Renal cortical epithelial cell (primary cell): ENCODE data around the gene CDH23. TPM values are rescaled to one million over a fixed set of nuclear protein-coding genes. Genes with fewer than 3 reads are reported as not detected.

Experiments used
- DNase-seq: peaks from one replicate; pipeline ENCODE4 v3.0.0-alpha.2; 2011; ENCODE audit warnings: low read depth
- total RNA-seq: library from RNA; depleted of rRNA; stranded (reverse); fragments of >200 nt; gene quantifications from 2 replicates; pipeline ENCODE4 v1.2.3, GENCODE V29; 2014

Gene CDH23
- total RNA-seq, 1 donor from 2014 or later, result not detected

GRCh38 chr10:71423250-71423649, 26.5 kb downstream of the CDH23 start:
- DNase-seq, result no peak

GRCh38 chr10:71423901-71424300, 27.2 kb downstream of the CDH23 start:
- DNase-seq, result no peak

- DNase-seq, result no peak
Observed at GRCh38 chr10:71424496-71425194, 27.9 kb downstream of the CDH23 start.

GRCh38 chr10:71426058-71426605, 29.4 kb downstream of the CDH23 start:
- DNase-seq, result no peak

GRCh38 chr10:71427246-71427645, 30.5 kb downstream of the CDH23 start:
- DNase-seq, result no peak

GRCh38 chr10:71429304-71429703, 32.6 kb downstream of the CDH23 start:
- no peak for DNase-seq

- DNase-seq, result no peak
Observed at GRCh38 chr10:71429929-71430328, 33.2 kb downstream of the CDH23 start.

- DNase-seq, result no peak
Observed at GRCh38 chr10:71431239-71432100, 34.8 kb downstream of the CDH23 start.

GRCh38 chr10:71432101-71432905, 35.6 kb downstream of the CDH23 start:
- DNase-seq, result no peak

GRCh38 chr10:71432956-71433767, 36.4 kb downstream of the CDH23 start:
- no peak for DNase-seq

- no peak for DNase-seq
Observed at GRCh38 chr10:71433768-71434744, 37.3 kb downstream of the CDH23 start.

- DNase-seq, result no peak
Observed at GRCh38 chr10:71434760-71435394, 38.2 kb downstream of the CDH23 start.

- DNase-seq, result no peak
Observed at GRCh38 chr10:71435571-71436267, 39.0 kb downstream of the CDH23 start.

GRCh38 chr10:71436268-71437125, 39.8 kb downstream of the CDH23 start:
- no peak for DNase-seq

- no peak for DNase-seq
Observed at GRCh38 chr10:71437537-71438092, 40.9 kb downstream of the CDH23 start.

- DNase-seq, result no peak
Observed at GRCh38 chr10:71438761-71439160, 42.0 kb downstream of the CDH23 start.

GRCh38 chr10:71439670-71440425, 43.1 kb downstream of the CDH23 start:
- DNase-seq, result no peak
